ENCODE results near the gene ILDR2. TPM values are rescaled to one million over a fixed set of nuclear protein-coding genes. Genes with fewer than 3 reads are reported as not detected.
A peak's percentile ranks its signal among the peaks of the same experiment; 100 is the strongest.

ILDR2 gene
- polyA plus RNA-seq, 1 experiment = not detected

DNA sequence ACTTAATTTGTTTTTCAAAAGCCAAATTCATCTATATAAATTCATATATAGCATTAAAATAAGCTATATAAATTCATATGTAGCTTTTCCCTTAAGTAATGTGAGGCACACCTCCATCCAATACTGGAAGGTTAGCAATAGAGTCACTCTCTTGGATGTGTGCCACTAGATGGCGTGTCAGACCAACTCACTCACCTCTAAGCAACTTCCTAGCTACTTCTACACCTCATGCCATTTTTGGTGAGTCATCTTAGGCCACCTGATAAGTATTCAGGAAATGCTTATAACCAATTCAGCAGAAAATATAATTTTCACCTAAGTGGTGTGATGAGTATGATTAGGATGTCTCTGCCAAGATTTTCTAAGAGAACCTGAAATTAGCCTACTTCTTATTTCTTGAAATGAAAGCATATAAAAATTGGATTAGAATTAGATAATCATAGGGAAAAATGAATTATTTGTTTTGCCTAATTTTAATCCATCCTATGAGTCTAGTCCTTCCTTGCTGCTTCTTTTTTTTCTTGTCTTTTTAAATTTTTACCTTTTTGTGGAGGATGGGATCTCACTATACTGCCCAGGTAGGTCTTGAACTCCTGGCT lies 64.8 kb downstream of the ILDR2 start:
- POLR2A ChIA-PET = no interaction called here
- H3K27me3 ChIP-seq (ENCODE audit: control insufficient read depth, insufficient read depth, low read length) = no peaks in the 10 kb centered on the region
- H3K36me3 ChIP-seq (ENCODE audit: control insufficient read depth, insufficient read depth, low read length) = no peaks in the 10 kb centered on the region
- CTCF ChIA-PET = interaction anchor here (0.7 to 13.2 kb wide), 16 partner anchors 10 to 148 kb away, joined by 3 to 343 read pairs (median 3); no protein-coding TSS in a partner anchor
- TF ChIP-seq, protein P1, sequence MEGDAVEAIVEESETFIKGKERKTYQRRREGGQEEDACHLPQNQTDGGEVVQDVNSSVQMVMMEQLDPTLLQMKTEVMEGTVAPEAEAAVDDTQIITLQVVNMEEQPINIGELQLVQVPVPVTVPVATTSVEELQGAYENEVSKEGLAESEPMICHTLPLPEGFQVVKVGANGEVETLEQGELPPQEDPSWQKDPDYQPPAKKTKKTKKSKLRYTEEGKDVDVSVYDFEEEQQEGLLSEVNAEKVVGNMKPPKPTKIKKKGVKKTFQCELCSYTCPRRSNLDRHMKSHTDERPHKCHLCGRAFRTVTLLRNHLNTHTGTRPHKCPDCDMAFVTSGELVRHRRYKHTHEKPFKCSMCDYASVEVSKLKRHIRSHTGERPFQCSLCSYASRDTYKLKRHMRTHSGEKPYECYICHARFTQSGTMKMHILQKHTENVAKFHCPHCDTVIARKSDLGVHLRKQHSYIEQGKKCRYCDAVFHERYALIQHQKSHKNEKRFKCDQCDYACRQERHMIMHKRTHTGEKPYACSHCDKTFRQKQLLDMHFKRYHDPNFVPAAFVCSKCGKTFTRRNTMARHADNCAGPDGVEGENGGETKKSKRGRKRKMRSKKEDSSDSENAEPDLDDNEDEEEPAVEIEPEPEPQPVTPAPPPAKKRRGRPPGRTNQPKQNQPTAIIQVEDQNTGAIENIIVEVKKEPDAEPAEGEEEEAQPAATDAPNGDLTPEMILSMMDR (IDR thresholded peaks at IDR 0.05; ENCODE audit: insufficient read depth, low read depth, low read length) = peak; percentile 59
- no peak overlapping the region for H3K4me3 ChIP-seq (ENCODE audit: low read depth, low read length)
- DNase-seq (ENCODE audit: low read depth) = peak; percentile 19

GRCh38 chr1:166908942-166909341 lies 66.4 kb downstream of the ILDR2 start:
- TF ChIP-seq, protein P1 (IDR thresholded peaks at IDR 0.05; ENCODE audit: insufficient read depth, low read depth, low read length) = no peak
- Histone ChIP-seq H3K4me3 (ENCODE audit: low read depth, low read length) (no peak overlapping the region), H3K36me3 (ENCODE audit: control insufficient read depth, insufficient read depth, low read length) (no peaks in the 10 kb centered on the region), H3K27me3 (ENCODE audit: control insufficient read depth, insufficient read depth, low read length) (no peaks in the 10 kb centered on the region)
- POLR2A ChIA-PET = no interaction called here
- DNase-seq (ENCODE audit: low read depth) = no peak
- CTCF ChIA-PET = interaction anchor here (0.5 to 13.2 kb wide), 6 partner anchors 15 to 359 kb away, joined by 3 to 343 read pairs (median 3); no protein-coding TSS in a partner anchor

DNA sequence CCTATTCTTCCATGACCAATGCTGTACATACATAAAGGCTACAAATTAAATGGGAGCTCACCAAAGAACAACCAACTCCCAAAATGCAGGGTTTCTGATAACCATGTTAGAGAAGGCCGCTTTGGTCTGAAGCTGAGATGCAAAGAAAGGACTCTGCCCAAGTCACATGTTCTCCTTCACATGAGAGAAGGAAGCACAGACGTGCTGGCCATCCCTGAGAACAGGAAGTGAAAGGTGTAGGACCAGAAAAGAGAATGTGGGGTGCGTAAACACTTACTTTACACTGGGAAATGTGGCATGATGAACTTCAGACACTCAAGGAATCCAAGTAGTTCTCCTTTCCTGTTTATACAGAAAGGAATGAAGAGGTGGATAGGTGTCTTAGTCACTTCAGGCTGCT lies 67.6 kb downstream of the ILDR2 start:
- ChIA-PET CTCF (interaction anchor here (4.6 to 13.2 kb wide), 2 partner anchors 23 to 150 kb away, joined by 20 to 343 read pairs; no protein-coding TSS in a partner anchor), POLR2A (no interaction called here)
- Histone ChIP-seq H3K4me3 (ENCODE audit: low read depth, low read length) (no peak overlapping the region), H3K27me3 (ENCODE audit: control insufficient read depth, insufficient read depth, low read length) (no peaks in the 10 kb centered on the region), H3K36me3 (ENCODE audit: control insufficient read depth, insufficient read depth, low read length) (no peaks in the 10 kb centered on the region)
- DNase-seq (ENCODE audit: low read depth) = no peak
- TF ChIP-seq, protein P1 (IDR thresholded peaks at IDR 0.05; ENCODE audit: insufficient read depth, low read depth, low read length) = no peak

DNA sequence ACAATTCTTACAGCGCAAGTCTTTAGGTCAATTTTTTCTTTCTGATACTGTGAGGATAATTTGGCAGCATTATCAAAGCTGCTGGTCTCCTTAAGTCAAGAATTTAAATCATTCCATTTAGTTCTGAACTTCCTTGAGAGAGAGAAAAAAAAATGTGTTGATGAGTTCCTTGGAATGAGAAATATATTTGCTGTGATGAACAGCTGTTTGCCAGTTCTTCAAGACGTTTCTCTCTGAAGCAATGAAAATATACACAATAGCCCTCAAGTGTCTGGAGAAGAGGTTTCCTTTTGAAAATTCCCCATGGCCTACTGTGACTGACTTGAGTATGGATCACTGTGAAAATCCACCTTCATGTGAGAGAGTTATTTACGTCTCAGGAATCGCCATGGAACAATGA lies 68.3 kb downstream of the ILDR2 start:
- CTCF ChIA-PET = interaction anchor here (4.6 to 13.2 kb wide), 2 partner anchors 22 to 151 kb away, joined by 20 to 343 read pairs; no protein-coding TSS in a partner anchor
- POLR2A ChIA-PET = no interaction called here

GRCh38 chr1:166906647-166907046 lies 68.7 kb downstream of the ILDR2 start:
- no peak for DNase-seq (ENCODE audit: low read depth)
- Histone ChIP-seq H3K4me3 (ENCODE audit: low read depth, low read length) (no peak overlapping the region), H3K36me3 (ENCODE audit: control insufficient read depth, insufficient read depth, low read length) (no peaks in the 10 kb centered on the region), H3K27me3 (ENCODE audit: control insufficient read depth, insufficient read depth, low read length) (no peaks in the 10 kb centered on the region)
- POLR2A ChIA-PET = no interaction called here
- CTCF ChIA-PET = interaction anchor here (13.2 kb wide), 1 partner anchor 152 kb away, joined by 343 read pairs; no protein-coding TSS in a partner anchor
- TF ChIP-seq, protein P1 (IDR thresholded peaks at IDR 0.05; ENCODE audit: insufficient read depth, low read depth, low read length) = no peak

More for the DNA sequence above, 68.3 kb downstream of the ILDR2 start:
- DNase-seq (ENCODE audit: low read depth) = no peak
- TF ChIP-seq, protein P1 (IDR thresholded peaks at IDR 0.05; ENCODE audit: insufficient read depth, low read depth, low read length) = no peak
- Histone ChIP-seq H3K36me3 (ENCODE audit: control insufficient read depth, insufficient read depth, low read length) (no peaks in the 10 kb centered on the region), H3K4me3 (ENCODE audit: low read depth, low read length) (no peak overlapping the region), H3K27me3 (ENCODE audit: control insufficient read depth, insufficient read depth, low read length) (no peaks in the 10 kb centered on the region)
